ENCODE results near the gene HLX.

- TF ChIP-seq CTCF (IDR thresholded peaks at IDR 0.05; ENCODE audit: low read depth, low read length) (no peak), MYC (IDR thresholded peaks at IDR 0.05; ENCODE audit: low read depth, low read length) (no peak)
Measured at GRCh38 chr1:220902916-220903315, 23.7 kb downstream of the HLX start.

All from NB4 (cell line).